ENCODE results near the gene CD70.

Gene CD70

DNA sequence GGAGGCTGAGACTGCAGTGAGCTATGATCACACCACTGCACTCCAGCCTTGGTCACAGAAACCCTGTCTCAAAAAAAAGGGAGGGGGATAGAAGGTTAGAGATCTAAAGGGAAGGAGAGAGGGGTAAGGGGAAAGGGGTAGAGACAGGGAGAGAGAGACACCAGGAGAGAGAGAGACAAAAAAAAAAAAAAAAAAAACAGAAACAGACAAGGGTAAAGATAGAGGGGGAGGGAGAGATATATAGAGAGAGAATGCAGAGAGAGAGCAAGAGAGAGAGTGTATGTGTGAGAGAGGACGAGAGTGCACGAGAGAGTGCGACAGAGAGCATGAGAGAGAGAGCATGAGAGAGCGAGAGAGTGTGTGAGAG lies 4.2 kb downstream of the CD70 start:
- TF ChIP-seq, protein P1, sequence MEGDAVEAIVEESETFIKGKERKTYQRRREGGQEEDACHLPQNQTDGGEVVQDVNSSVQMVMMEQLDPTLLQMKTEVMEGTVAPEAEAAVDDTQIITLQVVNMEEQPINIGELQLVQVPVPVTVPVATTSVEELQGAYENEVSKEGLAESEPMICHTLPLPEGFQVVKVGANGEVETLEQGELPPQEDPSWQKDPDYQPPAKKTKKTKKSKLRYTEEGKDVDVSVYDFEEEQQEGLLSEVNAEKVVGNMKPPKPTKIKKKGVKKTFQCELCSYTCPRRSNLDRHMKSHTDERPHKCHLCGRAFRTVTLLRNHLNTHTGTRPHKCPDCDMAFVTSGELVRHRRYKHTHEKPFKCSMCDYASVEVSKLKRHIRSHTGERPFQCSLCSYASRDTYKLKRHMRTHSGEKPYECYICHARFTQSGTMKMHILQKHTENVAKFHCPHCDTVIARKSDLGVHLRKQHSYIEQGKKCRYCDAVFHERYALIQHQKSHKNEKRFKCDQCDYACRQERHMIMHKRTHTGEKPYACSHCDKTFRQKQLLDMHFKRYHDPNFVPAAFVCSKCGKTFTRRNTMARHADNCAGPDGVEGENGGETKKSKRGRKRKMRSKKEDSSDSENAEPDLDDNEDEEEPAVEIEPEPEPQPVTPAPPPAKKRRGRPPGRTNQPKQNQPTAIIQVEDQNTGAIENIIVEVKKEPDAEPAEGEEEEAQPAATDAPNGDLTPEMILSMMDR (IDR thresholded peaks at IDR 0.05): no peak

DNA sequence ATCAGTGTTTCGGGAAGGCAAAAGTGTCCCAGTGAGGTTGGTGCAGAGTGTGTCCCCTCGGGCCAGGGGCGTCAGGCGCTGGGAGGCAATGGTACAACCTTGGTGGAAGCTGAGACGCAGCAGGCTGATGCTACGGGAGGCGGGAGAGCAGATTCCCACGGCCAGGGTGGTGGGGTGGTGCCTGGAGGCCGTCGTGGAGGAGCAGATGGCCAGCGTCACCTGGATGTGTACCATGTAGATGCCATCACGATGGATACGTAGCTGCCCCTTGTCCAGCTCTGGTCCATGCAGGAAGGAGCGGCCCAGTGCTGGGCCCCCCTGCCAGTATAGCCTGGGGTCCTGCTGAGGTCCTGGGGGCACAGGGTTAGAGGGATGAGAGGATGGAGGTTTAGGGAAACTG lies 4.9 kb downstream of the CD70 start:
- TF ChIP-seq, protein P1 (IDR thresholded peaks at IDR 0.05): no peak

DNA sequence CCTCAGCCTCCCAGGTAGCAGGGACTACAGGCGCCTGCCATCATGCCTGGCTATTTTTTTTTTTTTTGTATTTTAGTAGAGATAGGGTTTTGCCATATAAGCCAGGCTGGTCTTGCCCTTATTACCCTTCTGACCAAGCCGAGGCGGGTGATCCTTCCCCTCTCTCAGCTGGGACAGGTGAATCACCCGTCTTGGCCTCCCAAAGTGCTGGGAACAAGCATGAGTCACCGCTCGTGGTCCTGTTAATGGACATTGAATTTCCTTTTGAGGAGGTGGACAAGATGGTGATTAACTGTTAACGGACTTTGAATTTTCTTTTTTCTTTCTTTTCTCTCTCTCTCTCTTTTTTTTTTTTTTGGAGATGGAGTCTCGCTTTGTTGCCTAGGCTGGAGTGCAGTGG lies 10.6 kb downstream of the CD70 start:
- TF ChIP-seq, protein P1 (IDR thresholded peaks at IDR 0.05): no peak

DNA sequence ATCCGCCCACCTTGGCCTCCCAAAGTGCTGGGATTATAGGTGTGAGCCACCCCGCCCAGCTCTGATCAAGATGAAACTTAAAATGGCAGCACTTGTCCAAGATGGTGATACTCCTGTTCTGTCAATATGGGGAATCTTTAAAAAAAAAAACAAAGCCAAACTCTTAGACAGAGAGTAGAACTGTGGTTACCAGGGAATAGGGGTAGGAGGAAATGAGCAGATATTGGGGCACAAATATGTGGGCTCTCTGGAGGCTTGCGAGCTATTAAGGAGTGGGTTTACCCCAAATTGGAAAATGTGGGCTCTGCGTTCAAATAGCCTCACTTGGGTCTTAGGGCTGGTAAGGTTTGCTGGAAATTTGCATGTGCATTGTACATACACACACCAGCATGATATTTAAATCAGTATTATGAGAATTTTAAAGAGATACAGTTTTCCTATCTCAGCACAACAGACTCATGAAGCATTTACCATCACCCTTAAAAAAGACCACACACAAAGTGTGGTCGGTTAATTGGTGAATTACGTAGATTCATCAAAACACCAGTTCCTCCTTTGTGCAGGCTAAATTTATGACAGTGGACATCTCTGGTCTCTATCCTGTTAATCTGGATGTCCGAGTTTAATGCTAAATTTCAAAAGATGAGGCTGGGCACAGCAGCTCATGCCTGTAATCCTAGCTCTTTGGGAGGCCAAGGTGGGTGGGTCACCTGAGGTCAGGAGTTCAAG lies 11.3 kb downstream of the CD70 start:
- TF ChIP-seq, protein P1 (IDR thresholded peaks at IDR 0.05): no peak

DNA sequence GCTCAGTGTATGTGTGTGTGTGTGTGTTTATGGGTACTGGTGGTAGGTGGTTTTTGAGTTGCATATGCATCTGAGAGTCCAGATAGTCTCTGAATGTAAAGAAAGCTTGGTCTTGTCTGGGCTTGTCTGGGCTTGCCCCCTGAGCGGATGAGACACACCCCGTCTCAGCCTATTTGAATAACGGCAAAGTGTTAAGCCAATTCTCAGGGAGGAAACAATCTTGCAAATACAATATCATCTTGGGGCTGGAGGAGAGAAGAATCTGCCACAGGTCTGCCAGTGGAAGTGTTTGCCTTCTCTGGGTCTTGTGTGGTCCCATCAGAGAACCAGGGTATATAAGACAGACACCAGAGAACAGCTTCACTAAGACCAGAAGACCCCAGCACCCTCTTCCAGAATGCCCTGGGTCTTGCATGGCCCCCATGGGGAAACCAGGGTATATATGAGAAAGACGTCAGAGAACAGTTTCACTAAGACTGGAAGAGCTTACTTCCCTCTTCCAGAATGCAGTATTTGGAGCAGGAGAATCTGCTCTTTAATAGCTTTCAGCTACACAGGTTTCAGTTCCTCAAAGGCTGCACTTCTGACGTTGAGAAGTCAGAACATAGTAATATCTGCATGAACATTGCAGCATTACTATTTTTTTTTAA lies 13.3 kb downstream of the CD70 start:
- TF ChIP-seq, protein P1 (IDR thresholded peaks at IDR 0.05): no peak

DNA sequence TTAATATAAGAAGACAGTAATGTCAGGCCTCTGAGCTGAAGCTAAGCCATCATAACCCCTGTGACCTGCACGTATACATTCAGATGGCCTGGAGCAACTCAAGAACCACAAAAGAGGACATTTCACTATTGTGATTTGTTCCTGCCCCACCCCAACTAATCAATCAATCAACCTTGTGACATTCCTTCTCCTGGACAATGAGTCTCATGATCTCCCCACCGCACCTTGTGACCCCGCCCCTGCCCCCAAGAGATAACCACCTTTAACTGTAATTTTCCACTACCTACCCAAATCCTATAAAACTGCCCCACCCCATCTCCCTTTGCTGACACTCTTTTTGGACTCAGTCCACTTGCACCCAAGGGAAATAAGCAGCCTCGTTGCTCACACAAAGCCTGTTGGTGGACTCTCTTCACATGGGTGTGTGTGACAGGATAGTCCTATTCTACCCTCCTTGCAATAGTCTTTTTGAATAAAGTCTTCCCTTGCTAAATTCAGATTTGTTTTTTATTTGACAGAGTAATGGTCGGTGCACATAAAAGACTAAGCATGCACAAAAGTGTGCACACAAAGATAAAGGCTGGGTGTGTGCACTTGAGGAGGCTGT lies 14.0 kb downstream of the CD70 start:
- TF ChIP-seq, protein P1 (IDR thresholded peaks at IDR 0.05): no peak

DNA sequence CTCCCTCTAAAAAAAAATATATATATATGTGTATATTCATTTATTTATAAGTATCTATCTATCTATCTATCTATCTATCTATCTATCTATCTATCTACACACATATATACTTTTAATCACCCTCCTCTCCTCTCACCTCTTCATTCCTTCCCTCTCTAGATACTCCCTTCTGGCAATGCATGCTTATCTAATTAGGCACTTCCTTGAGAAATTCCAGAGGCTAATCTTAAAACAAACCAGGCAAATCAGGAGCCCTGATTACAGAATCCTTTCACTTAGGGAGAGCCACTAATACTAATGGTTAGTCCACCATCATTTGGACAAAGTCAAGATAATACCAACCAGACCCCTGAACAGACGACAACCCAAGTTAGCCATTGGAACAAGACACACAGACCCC lies 17.6 kb downstream of the CD70 start:
- TF ChIP-seq, protein P1 (IDR thresholded peaks at IDR 0.05): no peak
